Fibroblast of lung (primary cell): ENCODE results near the gene RAB20.

Source experiments
- CTCF ChIP-seq, 2 donors: IDR thresholded peaks in 1 of 2; conservative IDR thresholded peaks in 1 of 2; 1 replicate in 1 of 2; 2 replicates in 1 of 2; pipeline ENCODE4 v1.5.1; 2011 to 2012; ENCODE audit warnings: low read length in 2 of 2, control low read depth in 1 of 2, inconsistent platforms in 1 of 2, low read depth in 1 of 2, mild to moderate bottlenecking in 1 of 2
- EZH2 ChIP-seq: IDR thresholded peaks from 2 replicates; pipeline ENCODE4 v1.5.1; 2012; ENCODE audit warnings: low read length, control low read depth, mild to moderate bottlenecking; ENCODE audit errors: missing control alignments

GRCh38 chr13:110554946-110555345 is 6.6 kb downstream of the RAB20 start:
- TF ChIP-seq CTCF (conservative IDR thresholded peaks at IDR 0.05 in 1 of 2, IDR thresholded peaks at IDR 0.05 in 1 of 2; ENCODE audit: low read depth in 1 of 2, low read length in 2 of 2) (no peak), EZH2 (no peak)
